ENCODE data around the gene VAPA.

Gene VAPA, protein sequence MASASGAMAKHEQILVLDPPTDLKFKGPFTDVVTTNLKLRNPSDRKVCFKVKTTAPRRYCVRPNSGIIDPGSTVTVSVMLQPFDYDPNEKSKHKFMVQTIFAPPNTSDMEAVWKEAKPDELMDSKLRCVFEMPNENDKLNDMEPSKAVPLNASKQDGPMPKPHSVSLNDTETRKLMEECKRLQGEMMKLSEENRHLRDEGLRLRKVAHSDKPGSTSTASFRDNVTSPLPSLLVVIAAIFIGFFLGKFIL

GRCh38 chr18:9913526-9914333 lies at the start of gene VAPA:
Gene VAPA, plus strand, starts transcription at chr18:9914016. Its CDS starts 241 bp downstream, at chr18:9914257.
- DNase-seq (ENCODE audit: low read depth in 4 of 4, low spot score in 1 of 4) = peak; percentile 73 to 87 (median 83)

GRCh38 chr18:9865764-9866490 lies 47.9 kb upstream of the VAPA start:
- DNase-seq (ENCODE audit: low read depth in 4 of 4, low spot score in 1 of 4) = no peak

- no peak for DNase-seq (ENCODE audit: low read depth in 4 of 4, low spot score in 1 of 4)
Observed at GRCh38 chr18:9866627-9867026, 47.2 kb upstream of the VAPA start.

GRCh38 chr18:9867071-9867594 lies 46.7 kb upstream of the VAPA start:
- DNase-seq (ENCODE audit: low read depth in 4 of 4, low spot score in 1 of 4) = no peak

DNA sequence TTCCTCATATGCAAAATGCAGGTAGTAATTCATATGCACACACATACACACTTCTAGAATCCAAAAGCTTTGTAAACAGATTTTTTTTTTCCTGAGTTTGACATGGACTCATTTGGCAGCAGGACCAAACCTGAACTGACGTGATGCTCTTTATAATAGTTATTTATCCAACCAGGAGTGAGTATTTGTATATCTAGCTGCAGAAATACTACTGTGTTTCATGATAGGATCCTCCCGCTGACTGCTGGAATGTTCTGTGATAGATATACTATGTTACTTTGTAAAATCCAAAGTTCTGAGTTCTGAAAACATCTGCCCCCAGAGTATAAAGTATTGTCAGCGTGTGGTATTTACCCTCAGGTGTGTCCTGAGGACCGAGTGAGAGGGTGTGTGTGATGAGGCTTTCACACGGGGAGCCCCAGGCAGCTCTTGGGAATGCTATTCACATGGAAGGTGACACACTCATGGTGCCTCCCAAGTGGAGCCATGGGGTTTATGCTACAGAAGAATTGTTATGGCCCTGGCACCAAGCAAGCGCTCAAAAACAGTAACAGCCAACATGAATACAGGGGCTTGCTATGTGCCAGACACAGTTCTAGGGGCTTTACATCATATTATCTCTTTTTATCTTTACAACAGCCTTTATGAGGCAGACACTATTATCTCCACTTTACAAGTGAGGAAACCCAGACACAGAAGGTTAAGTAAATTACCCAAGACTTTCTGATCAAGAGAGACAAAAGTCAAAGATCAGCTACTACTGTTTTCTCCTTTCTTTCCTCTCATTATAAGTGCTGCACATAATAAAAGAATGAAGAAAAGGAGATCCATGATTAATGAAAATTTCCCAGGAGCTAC lies 44.7 kb upstream of the VAPA start:
- DNase-seq (ENCODE audit: low read depth in 4 of 4, low spot score in 1 of 4) = no peak

GRCh38 chr18:9869715-9870430 lies 43.9 kb upstream of the VAPA start:
- no peak for DNase-seq (ENCODE audit: low read depth in 4 of 4, low spot score in 1 of 4)

DNA sequence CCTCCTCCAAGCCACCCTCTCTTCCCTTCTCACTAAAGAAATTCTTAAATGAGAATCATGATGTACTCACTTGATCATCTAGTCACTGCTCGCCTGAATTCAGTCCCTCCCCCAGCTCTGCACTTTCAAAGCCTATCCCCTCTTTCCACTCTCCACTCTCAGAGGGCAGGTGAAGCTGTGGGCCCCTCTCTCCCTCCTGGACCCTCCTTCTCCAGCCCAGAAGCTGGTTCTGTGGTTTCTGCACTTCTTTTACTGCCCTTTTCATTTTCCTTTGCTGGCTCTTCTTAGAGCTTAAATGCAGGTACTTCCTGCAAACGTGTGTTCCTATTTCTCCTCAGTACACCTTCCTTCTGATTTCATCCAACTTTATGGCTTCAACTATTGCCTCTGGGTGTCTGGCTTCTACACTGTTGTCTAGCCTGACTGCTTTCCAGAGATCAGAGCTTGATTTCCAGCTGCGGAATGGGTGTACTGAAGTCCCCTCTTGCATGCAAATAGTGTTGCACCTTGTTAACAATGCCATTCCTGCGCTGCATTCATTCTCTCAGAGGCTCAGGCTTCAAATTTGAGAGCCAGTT lies 43.3 kb upstream of the VAPA start:
- DNase-seq (ENCODE audit: low read depth in 4 of 4, low spot score in 1 of 4) = no peak

GRCh38 chr18:9871244-9871746 lies 42.5 kb upstream of the VAPA start:
- no peak for DNase-seq (ENCODE audit: low read depth in 4 of 4, low spot score in 1 of 4)

DNA sequence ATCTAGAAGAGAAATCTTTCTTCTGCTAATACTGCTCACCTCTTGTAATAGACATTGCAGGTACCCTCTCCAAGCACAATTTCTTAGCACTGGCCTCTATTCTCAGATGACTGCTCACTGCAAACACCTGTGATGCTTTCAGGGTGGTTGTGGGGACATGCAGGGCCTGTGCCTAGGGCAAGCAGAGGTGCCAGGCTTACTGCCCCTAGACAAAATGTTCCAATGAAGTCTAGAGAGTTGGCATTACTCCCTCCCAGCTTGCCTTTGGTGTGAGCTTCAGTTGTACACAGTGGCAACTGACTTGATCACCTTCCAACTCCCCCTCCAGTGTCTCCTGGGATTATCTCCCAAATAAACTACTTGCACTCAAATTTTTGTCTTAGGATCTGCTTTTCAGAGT lies 41.0 kb upstream of the VAPA start:
- no peak for DNase-seq (ENCODE audit: low read depth in 4 of 4, low spot score in 1 of 4)

DNA sequence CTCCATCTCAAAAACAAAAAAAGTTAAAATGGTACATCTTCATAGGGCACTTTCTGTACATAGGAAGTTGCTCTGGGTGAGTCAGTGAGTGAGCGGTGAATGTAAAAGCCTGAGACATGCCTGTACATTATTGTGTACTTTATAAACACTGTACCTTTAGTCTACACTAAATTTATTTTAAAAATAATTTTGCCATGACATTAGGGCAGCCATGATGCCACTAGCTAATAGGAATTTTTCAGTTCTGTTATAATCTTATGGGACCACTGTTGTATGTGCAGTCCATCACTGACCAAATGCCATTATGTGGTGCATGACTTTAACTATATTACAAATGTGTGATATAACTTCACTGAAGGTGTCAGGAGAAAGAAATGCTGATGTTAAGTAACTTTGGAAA lies 39.1 kb upstream of the VAPA start:
- no peak for DNase-seq (ENCODE audit: low read depth in 4 of 4, low spot score in 1 of 4)

GRCh38 chr18:9876212-9876866 lies 37.5 kb upstream of the VAPA start:
- DNase-seq (ENCODE audit: low read depth in 4 of 4, low spot score in 1 of 4) = no peak

DNA sequence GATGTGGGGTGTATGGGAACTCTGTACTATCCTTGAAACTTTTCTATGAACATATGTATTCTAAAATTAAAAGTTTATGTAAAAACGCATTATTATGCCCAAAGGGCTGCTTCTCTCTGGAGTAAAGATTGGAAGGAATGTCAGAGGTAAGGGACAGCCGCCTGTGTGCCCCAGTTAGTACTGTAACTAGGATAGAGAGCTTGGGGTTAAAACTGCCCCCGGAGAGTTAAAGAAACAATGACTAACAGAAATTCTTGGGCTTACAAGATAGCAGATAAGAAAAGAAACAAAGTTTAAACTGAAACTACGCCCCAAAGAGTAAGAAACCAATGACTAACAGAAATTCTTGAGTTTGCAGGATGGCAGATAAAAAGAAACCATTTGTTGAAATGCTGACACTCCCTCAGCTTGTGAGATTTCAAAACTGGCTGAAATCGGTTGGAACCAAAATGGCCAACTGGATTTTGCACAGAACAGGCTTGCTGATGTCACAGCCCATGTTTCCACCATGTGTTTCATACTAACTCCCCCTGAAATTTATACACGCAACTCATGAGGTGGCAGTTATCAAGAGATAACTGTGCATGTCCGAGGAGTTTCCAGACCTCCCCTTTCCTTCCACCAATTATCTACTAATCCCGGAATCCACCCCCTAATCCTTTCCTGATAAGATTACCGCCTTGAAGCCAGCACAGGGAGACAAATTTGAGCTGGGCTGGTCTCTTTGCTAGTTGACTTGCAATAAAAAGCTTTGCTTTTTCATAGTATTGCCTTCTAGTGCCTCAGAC lies 36.8 kb upstream of the VAPA start:
- no peak for DNase-seq (ENCODE audit: low read depth in 4 of 4, low spot score in 1 of 4)

- DNase-seq (ENCODE audit: low read depth in 4 of 4, low spot score in 1 of 4) = no peak
Observed at GRCh38 chr18:9877655-9878014, 36.2 kb upstream of the VAPA start.

GRCh38 chr18:9878095-9878494 lies 35.7 kb upstream of the VAPA start:
- DNase-seq (ENCODE audit: low read depth in 4 of 4, low spot score in 1 of 4) = no peak

DNA sequence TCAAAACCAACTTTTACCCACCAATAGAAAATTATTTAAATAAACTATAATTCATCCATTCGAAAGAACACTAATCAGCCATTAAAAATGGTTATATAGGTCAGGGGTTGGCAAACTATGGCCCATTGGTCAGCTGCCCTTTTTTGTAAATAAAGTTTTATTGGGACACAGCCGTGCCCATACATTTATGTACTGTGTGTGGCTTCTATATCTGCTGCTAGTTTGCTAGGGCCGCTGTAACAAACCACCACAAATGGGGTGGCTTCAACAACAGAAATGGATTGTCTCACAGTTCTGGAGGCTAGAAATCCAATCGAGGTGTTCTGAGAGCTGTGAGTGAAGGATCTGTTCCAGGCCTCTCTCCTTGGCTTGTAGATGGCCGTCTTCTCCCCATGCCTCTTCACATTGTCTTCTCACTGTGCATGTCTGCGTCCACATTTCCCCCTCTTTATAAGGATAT lies 35.0 kb upstream of the VAPA start:
- DNase-seq (ENCODE audit: low read depth in 4 of 4, low spot score in 1 of 4) = no peak

DNA sequence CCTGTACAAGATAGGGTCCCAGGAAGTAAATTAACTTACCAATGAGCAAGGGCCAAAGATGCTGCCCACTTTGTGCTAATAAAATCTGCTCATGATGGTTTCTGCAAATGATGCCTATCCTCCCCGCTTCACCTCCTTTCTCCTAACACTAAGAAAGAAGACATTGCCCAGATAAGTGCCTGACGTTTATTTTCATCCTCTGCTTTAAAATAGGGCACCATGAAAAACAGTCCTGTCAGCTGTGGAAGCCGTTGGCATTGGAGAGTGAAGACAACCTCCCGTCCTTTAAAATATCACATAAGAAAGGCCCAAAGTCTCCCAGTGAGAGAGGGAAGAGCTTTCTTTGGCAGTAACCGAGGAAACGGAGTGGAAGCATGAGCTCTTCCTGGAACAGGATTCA lies 29.7 kb upstream of the VAPA start:
- no peak for DNase-seq (ENCODE audit: low read depth in 4 of 4, low spot score in 1 of 4)

GRCh38 chr18:9884532-9885140 lies 29.2 kb upstream of the VAPA start:
- no peak for DNase-seq (ENCODE audit: low read depth in 4 of 4, low spot score in 1 of 4)
